Gastrocnemius medialis (tissue), 4 donors: Measurements from ENCODE around the gene KIAA2012.

Experiments
- POLR2A ChIP-seq, 2 donors: fragments of 450-650 bp; IDR thresholded peaks; one replicate each; pipeline ENCODE4 v1.6.1; 2017; ENCODE audit warnings: antibody characterized with exemption in 2 of 2, mild to moderate bottlenecking in 2 of 2, moderate library complexity in 2 of 2
- TF ChIP-seq, protein P1 (sequence below), 5 experiments: fragments of 450-650 bp in 3 of 5; fragments of 200-600 bp in 2 of 5; sonication (generic) in 2 of 5; IDR thresholded peaks in 4 of 5; conservative IDR thresholded peaks in 1 of 5; 1 replicate in 4 of 5; 2 replicates in 1 of 5; pipeline ENCODE4 v1.5.1; 2016 to 2019; ENCODE audit warnings: antibody characterized with exemption in 5 of 5, mild to moderate bottlenecking in 3 of 5, moderate library complexity in 3 of 5

- TF ChIP-seq, protein P1, sequence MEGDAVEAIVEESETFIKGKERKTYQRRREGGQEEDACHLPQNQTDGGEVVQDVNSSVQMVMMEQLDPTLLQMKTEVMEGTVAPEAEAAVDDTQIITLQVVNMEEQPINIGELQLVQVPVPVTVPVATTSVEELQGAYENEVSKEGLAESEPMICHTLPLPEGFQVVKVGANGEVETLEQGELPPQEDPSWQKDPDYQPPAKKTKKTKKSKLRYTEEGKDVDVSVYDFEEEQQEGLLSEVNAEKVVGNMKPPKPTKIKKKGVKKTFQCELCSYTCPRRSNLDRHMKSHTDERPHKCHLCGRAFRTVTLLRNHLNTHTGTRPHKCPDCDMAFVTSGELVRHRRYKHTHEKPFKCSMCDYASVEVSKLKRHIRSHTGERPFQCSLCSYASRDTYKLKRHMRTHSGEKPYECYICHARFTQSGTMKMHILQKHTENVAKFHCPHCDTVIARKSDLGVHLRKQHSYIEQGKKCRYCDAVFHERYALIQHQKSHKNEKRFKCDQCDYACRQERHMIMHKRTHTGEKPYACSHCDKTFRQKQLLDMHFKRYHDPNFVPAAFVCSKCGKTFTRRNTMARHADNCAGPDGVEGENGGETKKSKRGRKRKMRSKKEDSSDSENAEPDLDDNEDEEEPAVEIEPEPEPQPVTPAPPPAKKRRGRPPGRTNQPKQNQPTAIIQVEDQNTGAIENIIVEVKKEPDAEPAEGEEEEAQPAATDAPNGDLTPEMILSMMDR (IDR thresholded peaks at IDR 0.05 in 4 of 5, conservative IDR thresholded peaks at IDR 0.05 in 1 of 5) = no peak
- no peak for TF ChIP-seq POLR2A (IDR thresholded peaks at IDR 0.05)
These were observed 75.6 kb downstream of the KIAA2012 start for GRCh38 chr2:202148515-202149154.
